Keratinocyte (primary cell): ENCODE results near the gene RAC2.

Experiments used
- CTCF ChIP-seq, 3 experiments: IDR thresholded peaks in 1 of 3; conservative IDR thresholded peaks in 1 of 3; optimal IDR thresholded peaks in 1 of 3; 2 replicates in 2 of 3; 3 replicates in 1 of 3; pipeline versions ENCODE3 to v1.5.1; 2011; ENCODE audit warnings: low read length in 3 of 3, mild to moderate bottlenecking in 3 of 3, moderate library complexity in 2 of 3, control low read depth in 1 of 3, inconsistent platforms in 1 of 3; ENCODE audit not compliant: insufficient read depth in 2 of 3; ENCODE audit errors: extremely low read depth in 1 of 3
- EZH2 ChIP-seq: IDR thresholded peaks from one replicate; pipeline ENCODE4 v1.6.1; 2012; ENCODE audit warnings: inconsistent platforms, mild to moderate bottlenecking, low read length, moderate library complexity

- TF ChIP-seq CTCF (optimal IDR thresholded peaks at IDR 0.05 in 1 of 3, IDR thresholded peaks at IDR 0.05 in 1 of 3, conservative IDR thresholded peaks at IDR 0.05 in 1 of 3; ENCODE audit: extremely low read depth in 1 of 3, insufficient read depth in 2 of 3, low read length in 3 of 3) (no peak), EZH2 (no peak)
These were observed 31.6 kb upstream of the RAC2 start for GRCh38 chr22:37275622-37276021.
